DOHH2 (cell line): ENCODE measurements around the gene GPC1.

Experiments used
- H3F3A ChIP-seq: fragments of 200-600 bp; sonication (generic), shearing (Covaris generic); 2 replicates; pipeline ENCODE4 v1.6.0; 2016; ENCODE audit warnings: antibody characterized with exemption, mild to moderate bottlenecking; ENCODE audit not compliant: control insufficient read depth, insufficient read depth
- H3K27ac ChIP-seq: fragments of 200-600 bp; sonication (generic); 2 replicates; pipeline ENCODE4 v1.5.1; 2014; ENCODE audit warnings: low read depth, mild to moderate bottlenecking, low read length, moderate library complexity
- H3K27me3 ChIP-seq: fragments of 200-600 bp; sonication (generic); 2 replicates; pipeline ENCODE4 v1.6.1; 2014; ENCODE audit warnings: mild to moderate bottlenecking, low read length, mixed read lengths; ENCODE audit not compliant: control insufficient read depth
- H3K36me3 ChIP-seq: fragments of 200-600 bp; sonication (generic); 2 replicates; pipeline ENCODE4 v1.6.1; 2014; ENCODE audit warnings: mild to moderate bottlenecking, low read length, moderate library complexity, mixed read lengths; ENCODE audit not compliant: control insufficient read depth
- H3K4me1 ChIP-seq: fragments of 200-600 bp; sonication (generic); 2 replicates; pipeline ENCODE4 v1.6.1; 2014; ENCODE audit warnings: mild to moderate bottlenecking, low read length, mixed read lengths; ENCODE audit not compliant: control insufficient read depth
- H3K4me2 ChIP-seq: fragments of 200-600 bp; sonication (generic); 2 replicates; pipeline ENCODE4 v1.6.0; 2014; ENCODE audit warnings: mild to moderate bottlenecking, low read length, moderate library complexity
- H3K4me3 ChIP-seq: fragments of 200-600 bp; sonication (generic); 2 replicates; pipeline ENCODE4 v1.5.1; 2014; ENCODE audit warnings: mild to moderate bottlenecking, low read length, mixed read lengths
- H3K79me2 ChIP-seq: fragments of 200-600 bp; sonication (generic); 2 replicates; pipeline ENCODE4 v1.6.1; 2014; ENCODE audit warnings: mild to moderate bottlenecking, low read length, mixed read lengths; ENCODE audit not compliant: control insufficient read depth
- H3K9me2 ChIP-seq: fragments of 200-600 bp; sonication (generic); replicated peaks from 2 replicates; pipeline ENCODE4 v1.6.1; 2014; ENCODE audit warnings: mild to moderate bottlenecking, low read length, mixed read lengths; ENCODE audit not compliant: control insufficient read depth
- H3K9me3 ChIP-seq: fragments of 200-600 bp; sonication (generic); 2 replicates; pipeline ENCODE4 v1.6.1; 2014; ENCODE audit warnings: antibody characterized with exemption, low read length, mixed read lengths; ENCODE audit not compliant: control insufficient read depth, insufficient read depth
- H4K20me1 ChIP-seq: fragments of 200-600 bp; sonication (generic); 2 replicates; pipeline ENCODE4 v1.6.0; 2014; ENCODE audit warnings: low read depth, mild to moderate bottlenecking, antibody characterized with exemption, low read length, moderate library complexity; ENCODE audit not compliant: control insufficient read depth, insufficient read depth
- EZH2phosphoT487 ChIP-seq: fragments of 200-600 bp; sonication (generic); IDR thresholded peaks from 2 replicates; pipeline ENCODE4 v1.6.1; 2017; ENCODE audit warnings: borderline replicate concordance, mild to moderate bottlenecking, antibody characterized with exemption, low read length, moderate library complexity, mixed read lengths
- TF ChIP-seq, protein P1 (sequence below): fragments of 200-600 bp; sonication (generic); IDR thresholded peaks from one replicate; pipeline ENCODE4 v1.5.1; 2014; ENCODE audit warnings: antibody characterized with exemption, mild to moderate bottlenecking, low read depth, low read length; ENCODE audit not compliant: poor library complexity, severe bottlenecking

GPC1 gene

DNA sequence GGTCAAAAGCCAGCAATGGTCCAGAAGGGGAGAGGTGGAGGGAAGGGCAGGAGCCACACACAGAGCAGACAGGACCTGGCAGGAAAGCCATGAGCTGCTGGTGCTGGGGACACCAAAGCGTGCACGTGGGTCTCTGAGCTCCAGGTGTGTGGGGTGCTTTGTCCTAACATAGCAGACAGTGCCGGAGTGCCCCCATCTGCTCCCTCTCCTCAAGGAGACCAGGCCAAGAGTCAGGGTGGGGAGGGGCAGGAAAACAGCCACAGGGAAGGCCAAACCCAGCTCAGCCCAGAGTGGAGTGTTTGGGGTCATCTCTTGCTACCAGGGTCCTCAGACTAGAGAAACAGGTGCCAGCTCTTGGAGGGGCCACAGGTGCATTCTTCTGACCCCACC lies 4.2 kb upstream of the GPC1 start:
- no peaks in the 10 kb centered on the region for H4K20me1 ChIP-seq
- TF ChIP-seq, protein P1, sequence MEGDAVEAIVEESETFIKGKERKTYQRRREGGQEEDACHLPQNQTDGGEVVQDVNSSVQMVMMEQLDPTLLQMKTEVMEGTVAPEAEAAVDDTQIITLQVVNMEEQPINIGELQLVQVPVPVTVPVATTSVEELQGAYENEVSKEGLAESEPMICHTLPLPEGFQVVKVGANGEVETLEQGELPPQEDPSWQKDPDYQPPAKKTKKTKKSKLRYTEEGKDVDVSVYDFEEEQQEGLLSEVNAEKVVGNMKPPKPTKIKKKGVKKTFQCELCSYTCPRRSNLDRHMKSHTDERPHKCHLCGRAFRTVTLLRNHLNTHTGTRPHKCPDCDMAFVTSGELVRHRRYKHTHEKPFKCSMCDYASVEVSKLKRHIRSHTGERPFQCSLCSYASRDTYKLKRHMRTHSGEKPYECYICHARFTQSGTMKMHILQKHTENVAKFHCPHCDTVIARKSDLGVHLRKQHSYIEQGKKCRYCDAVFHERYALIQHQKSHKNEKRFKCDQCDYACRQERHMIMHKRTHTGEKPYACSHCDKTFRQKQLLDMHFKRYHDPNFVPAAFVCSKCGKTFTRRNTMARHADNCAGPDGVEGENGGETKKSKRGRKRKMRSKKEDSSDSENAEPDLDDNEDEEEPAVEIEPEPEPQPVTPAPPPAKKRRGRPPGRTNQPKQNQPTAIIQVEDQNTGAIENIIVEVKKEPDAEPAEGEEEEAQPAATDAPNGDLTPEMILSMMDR: no peak
- no peak for TF ChIP-seq EZH2phosphoT487
- H3F3A ChIP-seq: no peaks in the 10 kb centered on the region
- no peaks in the 10 kb centered on the region for H3K79me2 ChIP-seq
- H3K9me3 ChIP-seq: no peaks in the 10 kb centered on the region
- peaks cover 10% of the 10 kb centered on the region for H3K27me3 ChIP-seq
- H3K27ac ChIP-seq: no peak overlapping the region
- no peak overlapping the region for H3K4me3 ChIP-seq
- no peak overlapping the region for H3K4me2 ChIP-seq
- peaks cover 27% of the 10 kb centered on the region for H3K4me1 ChIP-seq
- H3K36me3 ChIP-seq: no peaks in the 10 kb centered on the region
- no peaks in the 10 kb centered on the region for H3K9me2 ChIP-seq

GRCh38 chr2:240431661-240432424 lies 3.6 kb upstream of the GPC1 start:
- Histone ChIP-seq H4K20me1 (no peaks in the 10 kb centered on the region), H3K4me2 (no peak overlapping the region), H3K36me3 (no peaks in the 10 kb centered on the region), H3K27ac (no peak overlapping the region), H3F3A (no peaks in the 10 kb centered on the region), H3K4me3 (no peak overlapping the region), H3K27me3 (peaks cover 15% of the 10 kb centered on the region), H3K9me3 (no peaks in the 10 kb centered on the region), H3K79me2 (no peaks in the 10 kb centered on the region), H3K9me2 (no peaks in the 10 kb centered on the region), H3K4me1 (peaks cover 27% of the 10 kb centered on the region)
- TF ChIP-seq, protein P1: no peak
- no peak for TF ChIP-seq EZH2phosphoT487

- H3K9me3 ChIP-seq: no peaks in the 10 kb centered on the region
- no peak overlapping the region for H3K4me3 ChIP-seq
- peaks cover 21% of the 10 kb centered on the region for H3K27me3 ChIP-seq
- TF ChIP-seq, protein P1: no peak
- no peak for TF ChIP-seq EZH2phosphoT487
- no peaks in the 10 kb centered on the region for H4K20me1 ChIP-seq
- no peak overlapping the region for H3K27ac ChIP-seq
- H3K9me2 ChIP-seq: no peaks in the 10 kb centered on the region
- H3K4me1 ChIP-seq: peaks cover 27% of the 10 kb centered on the region
- no peaks in the 10 kb centered on the region for H3F3A ChIP-seq
- H3K79me2 ChIP-seq: no peaks in the 10 kb centered on the region
- no peak overlapping the region for H3K4me2 ChIP-seq
- no peaks in the 10 kb centered on the region for H3K36me3 ChIP-seq
Observed at GRCh38 chr2:240432430-240432819, 3.0 kb upstream of the GPC1 start.
